RPMI8226 (cell line): ENCODE results near the gene CHL1.

ENCODE experiments used
- DNase-seq: peaks from one replicate; pipeline ENCODE4 v3.0.0-alpha.2; 2015

CHL1 gene

GRCh38 chr3:288417-288816, 91.9 kb downstream of the CHL1 start:
- DNase-seq, result no peak

DNA sequence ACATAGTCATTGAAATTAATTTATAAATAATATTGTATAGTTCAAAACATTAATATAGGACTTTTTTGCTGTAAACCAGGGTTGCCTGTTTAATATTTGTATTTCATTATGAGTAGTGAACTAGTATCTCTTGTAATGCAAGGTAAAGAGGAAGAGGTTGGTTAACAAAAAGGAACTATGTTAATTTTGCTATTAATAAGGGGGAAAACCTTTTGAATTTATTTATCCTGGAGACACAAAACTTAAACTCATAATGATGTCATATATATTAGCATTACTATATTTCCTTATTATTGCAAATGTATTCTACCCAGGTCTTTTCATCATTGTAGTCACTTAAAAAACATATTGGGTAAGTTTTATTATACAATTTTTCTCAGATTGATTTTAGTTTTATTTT, 94.5 kb downstream of the CHL1 start:
- no peak for DNase-seq

- no peak for DNase-seq
These were observed 95.3 kb downstream of the CHL1 start for GRCh38 chr3:291646-292436.

DNA sequence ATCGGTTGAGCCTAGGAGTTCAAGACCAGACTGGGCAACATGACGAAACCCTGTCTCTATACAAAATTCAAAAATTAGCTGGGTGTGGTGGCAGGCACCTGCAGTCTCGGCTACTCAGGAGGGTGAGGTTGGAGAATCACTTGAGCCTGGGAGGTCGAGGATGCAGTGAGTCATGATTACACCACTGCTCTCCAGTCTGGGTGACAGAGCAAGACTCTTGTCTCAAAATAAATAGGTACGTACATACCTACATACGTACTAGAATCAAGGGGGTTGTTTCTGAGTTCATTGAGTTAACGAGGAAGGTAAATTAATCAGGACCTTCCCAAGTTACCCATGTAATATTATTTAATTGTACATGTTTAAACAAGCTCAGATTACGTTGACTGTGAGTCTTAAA, 97.5 kb downstream of the CHL1 start:
- DNase-seq, result no peak

GRCh38 chr3:294581-294980, 98.0 kb downstream of the CHL1 start:
- DNase-seq, result no peak

DNA sequence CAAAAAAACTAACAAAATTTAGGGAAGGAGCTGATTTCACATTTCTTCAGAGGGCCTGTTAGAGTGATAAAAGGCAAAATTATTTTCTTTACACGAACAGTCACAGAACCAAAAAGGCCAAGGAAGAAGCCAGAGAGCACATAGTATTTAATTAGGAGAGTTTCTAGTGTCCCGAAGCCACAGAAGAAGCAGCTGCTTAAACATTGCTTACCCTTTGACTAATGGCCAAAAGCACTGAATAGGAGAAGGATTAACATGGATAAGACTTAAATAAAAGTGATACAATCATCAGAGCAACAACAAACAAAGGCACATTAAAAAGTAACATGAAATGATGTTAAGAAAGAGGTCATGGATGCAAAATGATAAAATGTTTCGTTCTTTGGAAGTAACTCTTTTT, 98.6 kb downstream of the CHL1 start:
- DNase-seq, result no peak

- no peak for DNase-seq
These were observed 101.0 kb downstream of the CHL1 start for GRCh38 chr3:297585-297984.

- no peak for DNase-seq
These were observed 103.2 kb downstream of the CHL1 start for GRCh38 chr3:299590-300301.

DNA sequence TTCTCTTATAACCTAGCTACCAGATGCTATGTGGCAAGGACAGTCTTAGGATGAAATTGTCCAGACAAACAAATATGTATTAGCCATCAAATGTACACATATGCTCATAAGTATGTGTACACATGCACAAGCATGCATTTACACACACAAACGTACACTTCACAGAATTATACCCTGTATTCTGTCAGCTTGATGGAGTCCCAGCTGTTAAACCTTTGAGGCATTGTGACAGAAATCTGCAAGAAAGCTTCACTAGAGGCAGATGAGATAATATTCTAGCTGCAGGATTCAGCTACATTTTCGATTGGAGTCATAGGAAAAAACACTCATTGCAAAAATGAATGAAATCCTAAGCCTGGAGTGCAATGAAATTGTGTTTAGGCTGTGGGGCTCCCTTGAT, 110.6 kb downstream of the CHL1 start:
- no peak for DNase-seq

- no peak for DNase-seq
These were observed 112.2 kb downstream of the CHL1 start for GRCh38 chr3:308597-309321.

- DNase-seq, result no peak
These were observed 115.7 kb downstream of the CHL1 start for GRCh38 chr3:312160-312733.

DNA sequence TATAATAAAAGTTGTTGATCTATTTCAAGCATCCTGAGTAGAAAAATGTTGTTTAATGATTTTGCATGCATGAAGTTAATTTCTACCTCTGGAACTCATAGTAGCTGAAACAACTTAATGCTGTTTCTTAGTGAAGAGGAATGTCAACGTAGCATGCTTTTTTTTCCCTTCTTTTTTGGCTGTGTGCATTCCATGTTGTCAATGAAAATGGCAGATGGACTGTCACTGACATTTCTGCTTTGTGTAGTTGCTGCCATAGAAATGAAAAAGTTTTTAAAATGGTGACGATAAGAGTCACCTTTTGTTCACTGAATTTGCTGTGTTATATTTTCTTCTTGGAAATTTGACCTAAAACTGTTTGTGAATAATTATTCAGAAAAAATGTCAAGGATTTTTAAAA, 116.3 kb downstream of the CHL1 start:
- no peak for DNase-seq

- DNase-seq, result no peak
These were observed 120.4 kb downstream of the CHL1 start for GRCh38 chr3:317012-317411.

DNA sequence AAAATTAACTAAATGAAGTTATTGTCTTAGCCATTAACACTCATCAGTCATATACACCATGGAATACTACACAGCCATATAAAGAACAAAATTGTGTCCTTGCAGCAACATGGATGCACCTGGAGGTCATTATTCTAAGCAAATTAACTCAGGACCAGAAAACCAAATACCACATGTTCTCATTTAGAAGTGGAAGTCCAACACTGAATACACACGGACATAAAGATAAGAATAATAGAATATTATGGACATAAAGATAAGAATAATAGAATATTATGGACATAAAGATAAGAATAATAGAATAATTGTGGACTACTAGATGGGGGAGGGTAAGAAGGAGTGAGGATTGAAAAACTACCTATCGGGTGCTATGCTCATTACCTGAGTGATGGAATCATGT, 122.3 kb downstream of the CHL1 start:
- no peak for DNase-seq

DNA sequence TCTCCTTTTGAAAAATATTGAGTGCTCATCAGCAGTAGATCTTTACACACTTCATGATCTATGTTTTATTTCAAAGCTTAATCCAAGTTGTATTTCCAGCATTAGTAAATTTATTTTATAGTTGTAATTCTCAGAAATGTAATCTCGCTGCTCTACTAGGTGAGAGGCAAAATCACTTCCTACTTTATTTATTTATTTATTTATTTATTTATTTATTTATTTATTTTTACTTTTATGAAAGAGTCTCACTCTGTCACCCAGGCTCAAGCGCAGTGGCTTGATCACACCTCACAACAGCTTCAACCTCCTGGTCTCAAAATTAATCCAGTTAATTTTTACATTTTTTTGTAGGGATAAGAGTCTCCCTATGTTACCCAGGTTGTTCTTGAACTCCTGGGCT, 127.9 kb downstream of the CHL1 start:
- no peak for DNase-seq

DNA sequence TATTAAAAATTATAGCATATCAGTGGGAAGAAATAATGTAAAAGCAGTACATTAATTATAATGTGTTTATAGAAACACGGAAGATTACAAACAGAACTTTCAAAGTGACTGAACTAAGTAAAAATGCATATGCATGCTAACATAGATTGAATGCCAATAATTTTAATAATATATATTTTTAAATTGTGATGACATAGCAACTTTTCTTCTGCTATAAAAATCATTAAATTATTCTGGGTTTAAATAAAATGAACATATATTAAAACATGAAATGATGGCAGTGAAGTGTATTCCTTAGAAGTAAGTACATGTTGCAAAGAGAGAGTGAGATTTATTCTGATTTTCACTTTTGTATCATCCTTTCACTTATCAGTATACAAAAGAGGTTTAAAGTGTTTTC, 128.9 kb downstream of the CHL1 start:
- no peak for DNase-seq

- no peak for DNase-seq
These were observed 134.0 kb downstream of the CHL1 start for GRCh38 chr3:330494-331115.

DNA sequence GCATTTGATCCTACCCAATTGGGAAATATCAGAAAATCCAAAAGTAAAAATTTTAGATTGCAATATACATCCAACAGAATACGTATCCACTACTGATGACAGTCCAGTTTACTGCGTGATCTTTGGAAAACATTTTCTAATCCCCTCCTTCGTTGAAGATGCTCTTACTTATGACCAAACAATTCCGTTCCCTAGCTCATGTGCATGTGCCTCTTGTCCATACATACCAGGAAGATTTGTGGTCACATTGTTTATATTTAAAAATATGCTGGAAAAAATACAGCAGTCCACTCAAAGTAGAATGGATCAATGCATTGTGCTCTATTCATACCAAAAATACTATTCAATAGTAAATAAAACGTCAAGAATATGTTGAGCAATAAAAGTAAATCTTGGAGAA, 135.3 kb downstream of the CHL1 start:
- DNase-seq, result no peak

DNA sequence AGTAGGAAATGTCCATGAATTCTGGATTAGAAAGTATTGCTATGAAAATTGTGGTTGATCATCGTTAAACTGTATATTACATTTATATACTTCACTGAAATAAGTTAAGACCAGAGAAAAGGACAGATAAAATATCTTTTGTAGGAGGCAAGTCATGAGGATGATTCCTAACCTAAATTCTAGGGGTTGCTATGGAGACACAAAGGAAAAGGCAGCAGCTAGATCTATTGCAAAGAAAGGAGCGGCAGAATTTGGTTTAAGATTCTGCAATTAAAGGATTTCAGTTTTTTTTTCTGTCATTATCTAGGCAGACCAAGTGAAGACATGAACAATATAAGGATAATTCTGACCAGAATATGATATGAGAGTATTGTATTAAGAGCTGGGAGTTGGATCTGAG, 136.1 kb downstream of the CHL1 start:
- DNase-seq, result no peak

DNA sequence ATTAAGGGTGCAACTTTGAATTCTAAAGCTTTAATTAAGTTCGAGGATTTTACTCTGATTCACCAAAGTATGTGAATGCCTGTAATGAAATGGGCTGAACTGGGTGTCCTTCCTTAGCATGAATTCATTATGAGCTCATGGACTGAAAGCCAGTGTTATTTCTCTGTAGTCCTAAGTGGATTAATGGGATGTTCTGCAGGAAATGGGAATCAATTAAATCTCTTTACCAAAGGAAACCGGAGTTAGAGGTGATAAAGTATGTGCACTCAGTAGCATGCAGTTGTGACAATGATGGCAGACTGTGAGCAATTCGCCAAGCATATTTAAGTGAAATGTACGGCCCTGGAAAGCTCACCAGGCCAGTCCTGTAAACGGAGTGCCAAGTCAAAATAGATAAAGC, 138.7 kb downstream of the CHL1 start:
- no peak for DNase-seq

- DNase-seq, result no peak
These were observed 142.8 kb downstream of the CHL1 start for GRCh38 chr3:339351-339750.

DNA sequence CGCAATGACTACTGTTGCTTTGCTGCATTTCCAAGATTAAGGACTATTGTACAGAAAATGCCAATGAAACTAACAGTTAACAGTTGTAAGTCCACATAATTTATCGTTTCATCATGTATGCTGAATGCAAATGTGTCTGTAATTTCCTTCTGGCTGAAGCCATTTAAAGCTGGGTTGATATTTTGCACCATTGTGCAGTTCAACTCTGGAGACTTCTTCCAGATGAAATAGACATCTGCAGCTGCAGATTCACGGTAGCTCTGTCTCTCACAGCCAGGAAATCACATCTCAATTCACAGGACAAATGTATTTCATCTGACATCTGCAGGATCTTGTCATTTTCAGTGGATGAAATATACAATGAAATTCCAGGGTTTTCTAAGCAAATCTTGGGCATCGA, 145.4 kb downstream of the CHL1 start:
- DNase-seq, result no peak

DNA sequence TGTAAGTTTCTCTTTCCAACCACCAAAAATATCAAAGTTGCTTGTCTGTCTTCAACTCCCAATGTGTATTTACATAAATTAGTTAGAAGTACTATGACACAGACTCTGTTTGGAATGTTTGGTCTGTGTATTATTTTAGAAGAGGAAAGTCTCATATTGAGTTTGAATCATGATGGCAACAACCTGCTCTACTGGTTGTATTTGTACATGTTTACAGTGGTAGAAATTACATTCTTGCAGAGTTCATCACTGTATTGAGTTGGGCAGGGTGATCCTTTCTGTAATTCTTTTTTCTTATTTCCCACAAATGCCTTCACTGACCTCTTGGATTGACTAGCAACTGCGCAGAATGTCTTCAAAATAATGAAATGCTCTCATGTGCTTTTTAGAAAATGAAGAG, 149.6 kb downstream of the CHL1 start:
- DNase-seq, result no peak
